ENCODE data around the gene TEAD1.

The TEAD1 gene

GRCh38 chr11:12687740-12688139 is 13.5 kb downstream of the TEAD1 start:
- DNase-seq: no peak

DNA sequence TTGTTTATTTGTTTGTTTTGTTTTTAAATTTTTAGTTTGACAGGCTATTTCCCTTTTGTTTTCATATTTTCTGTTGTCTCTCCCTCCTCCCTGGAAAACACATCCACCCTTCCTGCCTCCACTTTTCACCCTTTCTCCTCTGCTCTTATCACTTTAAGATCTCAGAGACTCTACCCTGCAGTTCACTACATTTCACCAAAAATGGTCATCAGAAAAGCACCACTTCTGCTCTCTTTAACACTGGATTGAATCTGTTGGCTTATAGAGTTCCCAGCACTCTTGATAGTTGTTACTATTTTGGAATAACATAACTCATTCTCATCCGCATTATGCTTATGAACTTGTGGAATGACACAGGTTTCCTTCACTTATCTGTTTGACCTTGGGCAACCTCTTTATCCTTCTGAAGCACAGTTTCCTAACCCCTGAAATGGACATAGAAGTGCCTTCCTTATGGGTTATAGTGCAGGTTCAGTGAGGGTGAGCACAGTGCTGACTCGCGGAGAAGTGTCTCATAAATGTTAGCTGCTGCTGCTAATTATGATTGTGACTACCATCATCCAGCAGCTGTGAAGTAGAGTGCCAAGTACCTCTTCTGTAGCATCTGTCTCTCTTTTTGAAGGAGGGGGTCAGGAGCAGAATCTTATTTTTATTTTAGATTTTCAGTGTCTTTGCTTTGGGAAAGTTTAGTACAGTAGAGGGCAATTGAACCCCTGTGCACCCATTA is 15.0 kb downstream of the TEAD1 start:
- no peak for DNase-seq

DNA sequence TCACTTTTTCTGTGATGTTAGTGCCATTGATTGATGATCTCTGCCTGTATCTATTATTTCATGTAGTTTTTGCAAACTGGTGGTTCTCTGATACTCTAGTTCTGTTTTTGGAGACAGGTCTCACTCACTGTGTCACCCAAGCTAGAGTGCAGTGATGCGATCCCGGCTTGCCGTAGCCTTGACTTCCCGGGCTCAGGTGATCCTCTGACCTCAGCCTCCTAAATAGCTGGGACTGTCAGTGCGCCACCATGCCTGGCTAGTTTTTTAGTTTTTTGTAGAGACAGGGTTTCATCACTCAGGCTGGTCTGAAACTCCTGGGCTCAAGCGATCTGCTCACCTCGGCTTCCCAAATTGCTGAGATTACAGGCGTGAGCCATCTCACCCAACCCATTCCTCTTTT is 16.4 kb downstream of the TEAD1 start:
- DNase-seq: no peak

- DNase-seq: no peak
Observed at GRCh38 chr11:12691473-12691872, 17.3 kb downstream of the TEAD1 start.

DNA sequence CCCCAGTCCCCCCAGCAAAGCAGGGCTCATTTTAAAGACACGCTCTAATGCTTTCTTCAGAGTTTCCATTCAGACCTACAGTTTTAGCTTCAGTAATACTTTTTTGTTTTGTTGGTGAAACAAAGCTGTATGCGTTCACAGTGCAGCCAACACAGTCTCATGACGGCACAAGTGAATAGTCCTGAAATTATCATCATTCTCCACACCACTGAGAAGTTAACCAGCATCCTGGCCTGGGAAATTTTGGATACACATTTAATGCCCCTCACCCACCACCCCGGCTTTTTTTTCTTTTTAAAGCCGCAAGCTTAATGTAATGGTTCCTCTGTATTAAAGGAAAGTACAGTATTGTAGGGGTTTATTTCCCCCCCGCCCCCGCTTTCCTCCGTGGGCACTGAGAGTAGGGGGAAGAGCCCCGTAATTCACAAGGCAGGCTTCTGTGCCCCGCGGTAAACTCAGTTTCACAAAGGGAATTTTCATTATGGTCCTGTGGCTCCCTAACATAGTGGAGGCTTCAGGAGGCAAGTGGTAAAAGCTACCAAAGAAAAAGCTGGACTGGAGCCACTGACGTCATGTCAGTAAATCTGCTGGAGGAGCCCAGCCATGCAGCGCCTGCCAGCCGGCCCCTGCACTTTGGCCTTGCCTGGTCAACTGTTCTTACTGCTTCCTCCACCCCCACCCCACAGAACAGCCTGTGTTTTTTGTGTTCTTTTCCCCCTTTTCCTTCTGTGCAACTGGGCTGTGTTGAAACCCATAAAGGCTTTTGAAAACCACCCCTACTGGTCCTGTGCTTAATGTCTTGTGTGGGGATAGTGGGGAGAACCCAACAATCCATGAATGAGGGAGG is 18.2 kb downstream of the TEAD1 start:
- no peak for DNase-seq

- no peak for DNase-seq
Observed at GRCh38 chr11:12693094-12693478, 18.9 kb downstream of the TEAD1 start.

DNA sequence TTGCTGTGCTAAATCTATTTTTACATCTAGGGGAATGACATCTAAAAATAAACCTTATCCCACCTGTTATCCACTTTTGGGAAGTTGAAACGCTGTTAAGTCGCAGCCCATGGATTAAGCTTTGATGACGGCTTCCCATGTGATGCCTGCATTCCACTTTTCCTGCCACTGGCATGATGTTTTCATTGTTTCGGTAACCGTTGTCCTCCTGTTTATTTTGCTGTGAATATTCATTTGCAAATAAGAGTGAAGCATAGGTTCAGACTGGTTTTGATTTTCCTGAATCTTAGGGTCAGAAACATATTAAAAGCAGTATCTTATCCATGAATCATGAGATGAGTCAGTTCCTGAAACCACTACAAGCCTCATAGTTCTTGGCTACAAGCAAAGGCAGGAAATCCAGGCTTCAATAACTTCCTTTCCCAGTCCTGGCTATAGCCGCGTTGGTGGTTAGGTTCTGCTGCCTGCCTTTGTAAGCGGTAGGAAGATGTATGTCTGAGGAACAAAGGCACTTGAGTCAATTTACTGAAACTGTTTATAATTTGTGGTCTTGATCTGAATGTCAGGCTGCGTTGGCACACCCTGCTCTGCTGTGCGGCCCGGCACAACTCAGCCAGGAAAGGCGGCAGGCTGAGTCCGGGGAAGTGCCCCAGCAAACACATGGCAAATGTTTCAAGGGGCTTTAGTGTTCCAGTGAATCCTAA is 19.4 kb downstream of the TEAD1 start:
- DNase-seq: peak; percentile 94 to 95

- peak; percentile 33 to 34 for DNase-seq
Observed at GRCh38 chr11:12694183-12694531, 19.9 kb downstream of the TEAD1 start.

DNA sequence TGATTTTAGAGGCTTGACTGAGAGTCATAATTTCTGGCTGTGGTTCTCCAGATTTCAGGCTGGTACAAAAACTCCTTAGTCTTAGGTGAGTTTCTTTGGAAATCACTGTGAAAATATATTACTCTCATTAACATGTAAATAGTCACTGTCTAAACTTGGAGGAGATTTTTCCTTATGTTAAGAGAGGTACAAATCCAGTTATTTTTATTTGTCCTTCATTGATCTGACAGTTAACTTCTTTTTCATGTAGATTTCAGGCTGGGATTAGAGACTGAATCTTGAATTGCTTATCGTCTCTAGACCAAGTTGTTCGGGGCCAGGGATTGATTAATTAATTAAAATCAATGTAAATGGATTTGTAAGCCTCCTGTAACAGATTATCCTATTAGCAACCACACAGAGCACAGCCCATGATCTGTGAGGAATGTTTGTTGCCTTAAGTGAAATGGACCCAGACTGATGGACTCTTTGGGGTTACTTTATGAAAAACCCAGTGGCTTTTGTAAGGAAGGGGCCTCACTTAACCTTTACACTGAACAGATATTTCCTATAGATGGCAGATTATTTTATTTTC is 21.1 kb downstream of the TEAD1 start:
- no peak for DNase-seq

GRCh38 chr11:12695873-12696272 is 21.7 kb downstream of the TEAD1 start:
- no peak for DNase-seq

DNA sequence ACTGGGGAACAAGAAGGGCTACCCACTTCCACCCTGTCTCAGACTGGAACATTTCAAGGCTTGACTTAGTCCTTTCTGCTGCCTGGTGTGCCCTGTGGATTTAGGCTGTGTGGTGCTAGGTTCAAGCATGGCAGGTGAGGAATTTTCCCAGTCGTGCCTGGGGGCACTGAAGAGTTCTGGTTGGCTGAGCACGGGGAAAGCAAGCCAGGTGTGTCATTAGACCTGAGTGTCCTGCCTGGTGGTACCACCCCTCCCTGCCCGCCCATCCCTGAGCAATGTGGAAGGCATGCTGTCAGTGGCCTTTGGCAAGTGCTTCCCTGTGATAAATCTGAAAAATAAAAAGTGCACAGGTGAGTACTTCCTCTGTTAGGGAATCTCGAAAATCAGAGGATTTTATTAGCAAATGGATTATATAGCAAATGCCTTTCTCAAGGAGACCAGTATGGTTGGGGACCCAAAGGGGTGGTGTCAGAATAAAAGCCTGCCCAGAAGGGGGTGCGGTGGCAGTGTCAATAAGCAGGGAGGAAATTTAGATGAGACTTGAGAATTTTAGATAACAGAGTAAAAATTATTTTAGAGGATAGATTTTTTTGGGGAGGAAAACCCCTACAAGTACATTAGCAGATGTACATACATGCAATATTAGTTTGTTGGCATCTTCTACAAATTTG is 22.8 kb downstream of the TEAD1 start:
- DNase-seq: no peak

- no peak for DNase-seq
Observed at GRCh38 chr11:12698048-12698447, 23.8 kb downstream of the TEAD1 start.

- DNase-seq: no peak
Observed at GRCh38 chr11:12701811-12702592, 27.8 kb downstream of the TEAD1 start.

DNA sequence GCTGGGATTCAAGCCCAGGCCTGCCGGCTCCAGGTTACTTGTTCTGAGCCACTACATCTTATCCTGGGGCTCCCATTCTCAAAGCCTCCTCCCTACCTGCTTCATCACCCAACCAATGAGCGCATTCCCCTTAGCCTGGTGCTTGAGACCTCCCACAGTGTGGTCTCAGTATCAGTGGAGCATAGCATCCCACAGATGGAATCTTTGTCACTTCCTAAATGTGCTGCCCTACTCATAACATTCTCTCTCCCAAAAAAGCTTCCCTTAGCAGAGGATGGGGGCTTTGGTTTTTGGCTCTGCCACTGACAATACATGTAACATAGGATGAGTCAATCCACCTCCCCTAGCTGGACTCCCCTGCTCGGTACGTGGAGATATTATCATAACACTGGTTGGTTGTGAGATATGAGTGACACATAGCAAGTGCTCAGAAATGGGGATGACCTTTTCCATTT is 28.8 kb downstream of the TEAD1 start:
- no peak for DNase-seq

DNA sequence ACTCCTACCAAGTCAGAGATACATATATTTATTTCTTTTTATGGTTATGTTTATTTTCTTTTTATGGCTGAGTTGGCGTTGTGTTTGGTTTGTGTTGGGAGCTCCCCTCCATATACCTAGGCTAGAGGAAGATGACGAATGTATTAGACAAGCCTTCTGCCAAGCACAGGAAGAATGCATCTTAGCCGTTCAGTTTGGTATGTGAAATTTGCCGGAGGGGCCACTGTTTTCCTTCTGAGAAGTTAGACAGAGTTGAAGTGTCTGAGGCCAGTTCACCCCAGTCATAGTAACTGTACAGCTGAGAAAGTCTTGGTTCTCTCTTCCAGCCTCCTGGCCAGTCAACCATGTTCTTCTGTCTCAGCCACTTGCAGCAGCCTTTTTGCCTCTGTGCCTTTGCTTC is 29.8 kb downstream of the TEAD1 start:
- no peak for DNase-seq

DNA sequence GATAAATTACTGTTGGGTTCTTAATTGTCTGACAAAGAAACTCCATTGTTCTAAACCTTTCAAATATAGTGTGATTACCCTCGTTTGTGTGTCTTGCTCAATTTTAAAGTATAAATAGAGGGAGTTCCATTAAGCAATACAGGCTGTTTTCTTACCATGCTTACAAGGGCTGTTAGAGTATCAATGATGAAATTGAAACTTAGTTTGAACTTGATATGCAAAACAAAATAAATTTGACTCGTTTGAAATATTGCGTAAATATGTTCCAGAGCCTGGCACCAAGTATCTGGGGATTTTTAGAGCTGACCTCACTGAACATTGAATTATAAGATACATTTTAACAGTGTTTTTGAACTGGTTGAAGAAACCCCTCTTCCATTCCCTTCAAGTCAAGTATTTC is 31.7 kb downstream of the TEAD1 start:
- DNase-seq: no peak

DNA sequence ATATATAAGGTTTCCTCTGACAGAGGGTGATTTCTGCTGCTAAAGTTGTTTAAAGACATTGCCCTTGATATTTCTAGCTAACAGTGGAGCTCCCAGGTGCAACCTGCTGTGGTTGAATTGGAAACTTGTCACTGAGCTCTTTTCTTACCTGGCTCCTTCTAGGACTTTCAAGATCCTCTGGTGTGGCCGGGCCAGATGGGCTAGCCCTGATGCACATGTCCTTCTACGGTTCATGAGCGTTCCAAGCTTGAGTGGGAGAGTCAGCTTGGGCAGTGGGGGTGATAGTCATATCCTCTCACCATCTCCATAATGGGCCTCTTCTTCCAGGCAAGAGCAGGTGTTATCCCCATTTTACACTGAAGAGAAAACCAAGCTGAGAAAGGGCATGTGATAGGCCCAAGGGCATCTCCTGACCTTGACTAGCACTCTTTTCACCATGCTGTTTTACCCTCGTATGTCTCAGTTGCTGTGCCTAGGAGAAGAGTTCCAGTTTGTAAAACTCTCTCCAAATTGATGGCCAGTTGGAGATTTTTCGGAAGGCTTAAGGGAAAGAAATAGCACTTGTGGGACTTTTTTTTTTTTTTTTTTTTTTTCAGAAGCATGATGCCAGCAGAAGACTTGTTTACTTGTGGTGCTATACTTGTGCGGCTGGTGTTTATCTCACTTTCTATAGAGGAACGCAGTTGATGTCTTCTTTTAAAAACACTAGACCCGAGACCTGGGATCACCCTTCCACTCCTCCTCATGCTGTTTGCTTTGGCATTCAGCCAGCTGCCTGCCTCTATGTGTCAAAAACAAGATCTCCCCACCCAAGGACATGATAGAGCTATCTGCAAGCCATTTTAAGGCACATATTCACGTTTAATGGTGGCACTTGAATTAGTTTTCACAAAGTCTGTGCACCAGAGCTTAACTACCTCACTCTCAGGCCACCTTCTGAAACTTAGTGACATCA is 32.6 kb downstream of the TEAD1 start:
- no peak for DNase-seq

- no peak for DNase-seq
Observed at GRCh38 chr11:12707500-12707880, 33.3 kb downstream of the TEAD1 start.

DNA sequence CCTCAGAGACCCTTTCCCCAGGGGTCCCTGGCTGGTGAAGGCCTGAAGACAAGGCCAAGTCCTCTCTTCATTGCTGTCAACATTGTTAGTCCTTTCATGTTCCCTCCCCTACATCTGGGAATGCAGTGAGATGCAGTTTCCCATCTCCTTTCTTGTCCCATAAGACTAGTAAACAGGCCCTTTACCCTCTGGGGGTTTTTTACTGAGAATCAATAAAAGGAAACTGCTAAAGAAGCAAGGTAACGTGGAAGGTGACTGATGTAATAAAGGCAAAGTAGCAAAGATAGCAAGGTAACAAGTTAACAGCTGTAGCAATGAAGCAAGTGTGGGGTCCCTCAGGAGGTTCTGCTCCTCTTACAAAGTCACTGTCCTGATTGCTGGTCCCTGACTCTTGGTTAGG is 37.3 kb downstream of the TEAD1 start:
- DNase-seq: no peak

DNA sequence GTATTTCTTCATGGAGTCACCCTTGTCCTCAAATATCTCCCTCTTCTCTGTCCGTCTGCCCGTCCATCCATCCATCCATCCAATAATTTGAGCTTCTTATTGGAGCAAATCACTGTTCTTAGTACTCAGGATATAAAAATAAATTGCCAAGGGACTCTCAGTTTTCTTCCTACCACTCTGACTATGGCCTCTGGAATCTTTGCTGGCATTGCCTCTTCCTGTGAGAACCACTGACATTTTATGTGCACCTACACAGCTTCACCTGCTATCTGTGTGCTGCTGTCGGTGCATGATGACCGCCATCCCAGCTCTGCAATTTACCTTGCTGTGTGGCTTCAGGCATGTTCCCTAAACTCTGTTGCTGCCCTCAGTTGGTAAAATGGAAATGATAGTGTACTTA is 37.9 kb downstream of the TEAD1 start:
- no peak for DNase-seq

GRCh38 chr11:12715131-12715530 is 40.9 kb downstream of the TEAD1 start:
- DNase-seq: no peak

Measured in Kasumi-1 (cell line).